Measurements from ENCODE around the gene PPP5C. TPM values are rescaled to one million over a fixed set of nuclear protein-coding genes. Genes with fewer than 3 reads are reported as not detected.
"Not testable (repeated sequence)": the region's sequence is repeated elsewhere in the genome, so short reads cannot be mapped to it uniquely, and the experiment has no call there.

PPP5C gene
- total and polyA plus RNA-seq, 3 experiments from 2014 or later, result 38.7 to 124 (median 124) TPM

- Histone ChIP-seq H3K27me3 (ENCODE audit: insufficient read depth, low read length, poor library complexity, severe bottlenecking) (no peaks in the 10 kb centered on the region), H3K36me3 (ENCODE audit: insufficient read depth, low read length) (peaks cover 10% of the 10 kb centered on the region), H3K4me3 (ENCODE audit: low read length) (no peak overlapping the region), H3K27ac (ENCODE audit: low read depth, low read length) (no peak overlapping the region), H3K4me1 (ENCODE audit: insufficient read depth, low read length) (peaks cover 17% of the 10 kb centered on the region), H3K9me3 (ENCODE audit: low read length) (no peaks in the 10 kb centered on the region)
- no peaks in the 10 kb centered on the region for H3K9me3 Mint-ChIP-seq
- H3K27me3 Mint-ChIP-seq, result no peaks in the 10 kb centered on the region
- peaks cover 23 to 32% (median 24%) of the 10 kb centered on the region in 3 donors for H3K4me1 Mint-ChIP-seq
- H3K4me3 Mint-ChIP-seq, result peak overlapping the region in 2 of 7 donors; percentile 16 to 32
- peak overlapping the region in 5 of 8 donors; percentile 4 to 55 (median 41) for H3K27ac Mint-ChIP-seq
- peaks cover 0 to 47% (median 5%) of the 10 kb centered on the region in 3 donors for H3K36me3 Mint-ChIP-seq
- POLR2A ChIA-PET, result no interaction called here
- CTCF ChIA-PET, result interaction anchor here (1.1 to 1.4 kb wide), 2 partner anchors 21 to 25 kb away, joined by 3 read pairs; no protein-coding TSS in a partner anchor
- peak in 1 of 5 donors; percentile 16 for DNase-seq
These were observed 24.5 kb downstream of the PPP5C start for GRCh38 chr19:46371371-46371901.

- H3K27me3 ChIP-seq (ENCODE audit: insufficient read depth, low read length, poor library complexity, severe bottlenecking), result no peaks in the 10 kb centered on the region
- Mint-ChIP-seq H3K36me3 (peaks cover 0 to 49% (median 9%) of the 10 kb centered on the region in 3 donors), H3K4me1 (peaks cover 16 to 25% (median 17%) of the 10 kb centered on the region in 3 donors), H3K27me3 (no peaks in the 10 kb centered on the region), H3K4me3 (no peak overlapping the region), H3K9me3 (no peaks in the 10 kb centered on the region), H3K27ac (peak overlapping the region in 1 of 8 donors; percentile 55)
- H3K27ac ChIP-seq (ENCODE audit: low read depth, low read length), result no peak overlapping the region
- CTCF ChIA-PET, result no interaction called here
- H3K4me3 ChIP-seq (ENCODE audit: low read length), result no peak overlapping the region
- DNase-seq, result no peak
- POLR2A ChIA-PET, result no interaction called here
- H3K36me3 ChIP-seq (ENCODE audit: insufficient read depth, low read length), result peaks cover 15% of the 10 kb centered on the region
- no peaks in the 10 kb centered on the region for H3K9me3 ChIP-seq (ENCODE audit: low read length)
- peaks cover 17% of the 10 kb centered on the region for H3K4me1 ChIP-seq (ENCODE audit: insufficient read depth, low read length)
These were observed 26.1 kb downstream of the PPP5C start for GRCh38 chr19:46372901-46373490.

GRCh38 chr19:46373491-46374359, 26.8 kb downstream of the PPP5C start:
- Histone ChIP-seq H3K4me1 (ENCODE audit: insufficient read depth, low read length) (peaks cover 17% of the 10 kb centered on the region), H3K36me3 (ENCODE audit: insufficient read depth, low read length) (peaks cover 22% of the 10 kb centered on the region), H3K27me3 (ENCODE audit: insufficient read depth, low read length, poor library complexity, severe bottlenecking) (no peaks in the 10 kb centered on the region), H3K27ac (ENCODE audit: low read depth, low read length) (no peak overlapping the region), H3K4me3 (ENCODE audit: low read length) (no peak overlapping the region), H3K9me3 (ENCODE audit: low read length) (no peaks in the 10 kb centered on the region)
- CTCF ChIA-PET, result no interaction called here
- peaks cover 0 to 52% (median 9%) of the 10 kb centered on the region in 3 donors for H3K36me3 Mint-ChIP-seq
- peak overlapping the region in 2 of 8 donors; percentile 55 to 77 for H3K27ac Mint-ChIP-seq
- H3K4me1 Mint-ChIP-seq, result peaks cover 16 to 22% (median 17%) of the 10 kb centered on the region in 3 donors
- no peak for DNase-seq
- POLR2A ChIA-PET, result no interaction called here
- no peaks in the 10 kb centered on the region for H3K27me3 Mint-ChIP-seq
- no peak overlapping the region for H3K4me3 Mint-ChIP-seq
- no peaks in the 10 kb centered on the region for H3K9me3 Mint-ChIP-seq

- H3K4me1 Mint-ChIP-seq, result peaks cover 14 to 17% (median 16%) of the 10 kb centered on the region in 3 donors
- no peak overlapping the region for H3K27ac Mint-ChIP-seq
- H3K36me3 Mint-ChIP-seq, result peaks cover 0 to 58% (median 9%) of the 10 kb centered on the region in 3 donors
- no peaks in the 10 kb centered on the region for H3K9me3 Mint-ChIP-seq
- ChIA-PET CTCF (no interaction called here), POLR2A (no interaction called here)
- Histone ChIP-seq H3K36me3 (ENCODE audit: insufficient read depth, low read length) (peaks cover 22% of the 10 kb centered on the region), H3K4me3 (ENCODE audit: low read length) (no peak overlapping the region), H3K27me3 (ENCODE audit: insufficient read depth, low read length, poor library complexity, severe bottlenecking) (no peaks in the 10 kb centered on the region), H3K27ac (ENCODE audit: low read depth, low read length) (no peak overlapping the region), H3K4me1 (ENCODE audit: insufficient read depth, low read length) (peaks cover 17% of the 10 kb centered on the region), H3K9me3 (ENCODE audit: low read length) (no peaks in the 10 kb centered on the region)
- H3K4me3 Mint-ChIP-seq, result no peak overlapping the region
- DNase-seq, result no peak
- H3K27me3 Mint-ChIP-seq, result no peaks in the 10 kb centered on the region
These were observed 27.9 kb downstream of the PPP5C start for GRCh38 chr19:46374536-46375475.

GRCh38 chr19:46375476-46376067, 28.7 kb downstream of the PPP5C start:
- POLR2A ChIA-PET; H3K4me3 ChIP-seq (ENCODE audit: low read length): not testable (repeated sequence)

GRCh38 chr19:46376241-46377153, 29.6 kb downstream of the PPP5C start:
- H3K36me3 ChIP-seq (ENCODE audit: insufficient read depth, low read length), result peaks cover 22% of the 10 kb centered on the region

More at GRCh38 chr19:46375476-46376067, 28.7 kb downstream of the PPP5C start:
- H3K9me3 Mint-ChIP-seq; H3K9me3 ChIP-seq (ENCODE audit: low read length); H3K27me3 Mint-ChIP-seq; H3K27me3 ChIP-seq (ENCODE audit: insufficient read depth, low read length, poor library complexity, severe bottlenecking); H3K4me3 Mint-ChIP-seq; H3K27ac ChIP-seq (ENCODE audit: low read depth, low read length); DNase-seq; CTCF ChIA-PET: not testable (repeated sequence)
- H3K36me3 Mint-ChIP-seq, result peaks cover 0 to 64% (median 13%) of the 10 kb centered on the region in 3 donors
- peak overlapping the region in 2 of 8 donors; percentile 14 to 58 for H3K27ac Mint-ChIP-seq
- Histone ChIP-seq H3K4me1 (ENCODE audit: insufficient read depth, low read length) (peaks cover 17% of the 10 kb centered on the region), H3K36me3 (ENCODE audit: insufficient read depth, low read length) (peaks cover 22% of the 10 kb centered on the region)
- peaks cover 16 to 21% (median 19%) of the 10 kb centered on the region in 3 donors for H3K4me1 Mint-ChIP-seq

More at GRCh38 chr19:46376241-46377153, 29.6 kb downstream of the PPP5C start:
- CTCF ChIA-PET, result no interaction called here
- POLR2A ChIA-PET, result no interaction called here
- no peak for DNase-seq
- H3K9me3 Mint-ChIP-seq, result no peaks in the 10 kb centered on the region
- H3K4me3 Mint-ChIP-seq, result no peak overlapping the region
- H3K4me1 ChIP-seq (ENCODE audit: insufficient read depth, low read length), result peaks cover 15% of the 10 kb centered on the region
- H3K27ac Mint-ChIP-seq, result peak overlapping the region in 4 of 8 donors; percentile 14 to 73 (median 28)
- H3K27me3 Mint-ChIP-seq, result no peaks in the 10 kb centered on the region
- H3K9me3 ChIP-seq (ENCODE audit: low read length), result no peaks in the 10 kb centered on the region
- H3K36me3 Mint-ChIP-seq, result peaks cover 4 to 66% (median 20%) of the 10 kb centered on the region in 3 donors
- H3K4me3 ChIP-seq (ENCODE audit: low read length), result no peak overlapping the region
- peaks cover 16 to 17% (median 16%) of the 10 kb centered on the region in 3 donors for H3K4me1 Mint-ChIP-seq
- H3K27ac ChIP-seq (ENCODE audit: low read depth, low read length), result no peak overlapping the region
- H3K27me3 ChIP-seq (ENCODE audit: insufficient read depth, low read length, poor library complexity, severe bottlenecking), result no peaks in the 10 kb centered on the region

All from CD8-positive, alpha-beta memory T cell (primary cell).